ENCODE measurements around the gene LRRC8D. TPM values are rescaled to one million over a fixed set of nuclear protein-coding genes. Genes with fewer than 3 reads are reported as not detected.

LRRC8D gene
- total RNA-seq, 1 experiment from 2014 or later: 37.2 TPM

DNA sequence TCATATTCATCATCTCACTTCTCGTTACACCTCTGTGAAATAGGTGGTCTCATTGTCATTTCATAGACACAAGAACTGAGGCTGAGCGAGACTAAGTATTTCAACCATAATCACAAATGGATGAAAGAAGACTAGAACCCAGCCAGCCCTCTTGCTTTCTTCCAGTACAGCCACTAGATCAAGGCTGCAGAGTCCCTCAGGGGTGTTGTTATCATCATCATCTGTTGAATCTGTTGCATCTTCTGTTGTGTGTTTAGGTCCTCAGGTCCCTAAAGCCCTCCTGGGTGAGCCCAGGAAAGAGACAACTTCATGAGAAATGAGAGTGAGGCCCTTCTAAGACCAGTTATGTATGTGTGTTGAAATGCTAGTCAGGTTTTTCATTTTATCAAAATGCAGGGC, 87.4 kb downstream of the LRRC8D start:
- Histone ChIP-seq H4K5ac (ENCODE audit: insufficient read length, low read depth, low read length) (no peak overlapping the region), H3K56ac (ENCODE audit: insufficient read length, low read depth, low read length) (no peak overlapping the region), H2BK15ac (ENCODE audit: low read depth, low read length) (no peak overlapping the region), H2BK12ac (ENCODE audit: insufficient read length, low read depth, low read length) (no peak overlapping the region), H4K8ac (replicated peaks; ENCODE audit: insufficient read length, low read depth, low read length) (no peak overlapping the region), H3T11ph (ENCODE audit: low read length) (peak overlapping the region; percentile 69), H3K23ac (ENCODE audit: insufficient read length, low read depth, low read length) (no peak overlapping the region), H3K4ac (ENCODE audit: low read depth, low read length) (no peak overlapping the region), H3K14ac (ENCODE audit: insufficient read depth, low read length) (no peak overlapping the region; the same call in 1 of the 2 replicates), H4K20me1 (ENCODE audit: control insufficient read depth, insufficient read depth, insufficient read length) (no peaks in the 10 kb centered on the region), H3K9me3 (ENCODE audit: control insufficient read depth, low read depth, low read length) (no peaks in the 10 kb centered on the region), H3K4me2 (ENCODE audit: insufficient read depth, insufficient read length, low read length) (no peak overlapping the region), H2BK120ac (ENCODE audit: low read depth, low read length, poor library complexity, severe bottlenecking) (no peak overlapping the region), H4K91ac (ENCODE audit: insufficient read length, low read depth, low read length) (no peak overlapping the region), H3K27me3 (ENCODE audit: insufficient read depth, low read length) (no peaks in the 10 kb centered on the region), H3K79me2 (ENCODE audit: insufficient read depth, low read length) (peaks cover 3% of the 10 kb centered on the region; the same call in 1 of the 2 replicates), H2AK5ac (ENCODE audit: insufficient read length, low read length) (no peak overlapping the region), H3K4me1 (ENCODE audit: insufficient read depth, low read length) (peaks cover 39% of the 10 kb centered on the region), H3K27ac (ENCODE audit: insufficient read length, low read depth, low read length) (no peak overlapping the region), H3K18ac (ENCODE audit: insufficient read length, low read depth, low read length) (no peak overlapping the region), H2BK5ac (ENCODE audit: insufficient read length, low read length) (no peak overlapping the region), H2AFZ (ENCODE audit: low read length) (no peak overlapping the region), H3K23me2 (ENCODE audit: insufficient read length, low read depth, low read length, poor library complexity, severe bottlenecking) (no peaks in the 10 kb centered on the region), H2BK20ac (ENCODE audit: low read depth, low read length, poor library complexity, severe bottlenecking) (no peak overlapping the region), H3K9ac (ENCODE audit: extremely low read depth, insufficient read length, low read length) (no peak overlapping the region), H3K79me1 (ENCODE audit: insufficient read depth, low read depth, low read length, poor library complexity, severe bottlenecking) (peaks cover 3% of the 10 kb centered on the region)
- peaks cover 3 to 6% (median 4%) of the 10 kb centered on the region in 3 experiments; a peak in 3 of 7 replicates for H3K36me3 Mint-ChIP-seq (ENCODE audit: insufficient read depth in 1 of 3, low read depth in 3 of 3)
- no peaks in the 10 kb centered on the region for H3K9me3 Mint-ChIP-seq
- peak overlapping the region; percentile 77 to 94 (median 82) for H3K27ac Mint-ChIP-seq
- TF ChIP-seq, protein P1, sequence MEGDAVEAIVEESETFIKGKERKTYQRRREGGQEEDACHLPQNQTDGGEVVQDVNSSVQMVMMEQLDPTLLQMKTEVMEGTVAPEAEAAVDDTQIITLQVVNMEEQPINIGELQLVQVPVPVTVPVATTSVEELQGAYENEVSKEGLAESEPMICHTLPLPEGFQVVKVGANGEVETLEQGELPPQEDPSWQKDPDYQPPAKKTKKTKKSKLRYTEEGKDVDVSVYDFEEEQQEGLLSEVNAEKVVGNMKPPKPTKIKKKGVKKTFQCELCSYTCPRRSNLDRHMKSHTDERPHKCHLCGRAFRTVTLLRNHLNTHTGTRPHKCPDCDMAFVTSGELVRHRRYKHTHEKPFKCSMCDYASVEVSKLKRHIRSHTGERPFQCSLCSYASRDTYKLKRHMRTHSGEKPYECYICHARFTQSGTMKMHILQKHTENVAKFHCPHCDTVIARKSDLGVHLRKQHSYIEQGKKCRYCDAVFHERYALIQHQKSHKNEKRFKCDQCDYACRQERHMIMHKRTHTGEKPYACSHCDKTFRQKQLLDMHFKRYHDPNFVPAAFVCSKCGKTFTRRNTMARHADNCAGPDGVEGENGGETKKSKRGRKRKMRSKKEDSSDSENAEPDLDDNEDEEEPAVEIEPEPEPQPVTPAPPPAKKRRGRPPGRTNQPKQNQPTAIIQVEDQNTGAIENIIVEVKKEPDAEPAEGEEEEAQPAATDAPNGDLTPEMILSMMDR (conservative IDR thresholded peaks at IDR 0.05): no peak
- peaks cover 85 to 89% of the 10 kb centered on the region in 2 experiments for H3K4me1 Mint-ChIP-seq
- no peak for DNase-seq
- H3K4me3 Mint-ChIP-seq: peak overlapping the region in 1 of 2 experiments; percentile 16; a peak in 1 of 5 replicates
- no peaks in the 10 kb centered on the region for H3K27me3 Mint-ChIP-seq (ENCODE audit: low read depth)
- no CpG with 5 or more reads among the region's 2 CpGs for WGBS (ENCODE audit: extremely low coverage, insufficient read length, low lambda C conversion rate)

Measured in H9 (cell line).